ENCODE measurements around the gene SREBF1. TPM values are rescaled to one million over a fixed set of nuclear protein-coding genes. Genes with fewer than 3 reads are reported as not detected.

SREBF1 gene
- total RNA-seq, 2 experiments from 2014 or later = 175 to 176 TPM

- POLR2A ChIA-PET = no interaction called here
- CTCF ChIA-PET = interaction anchor here (1.1 kb wide), 1 partner anchor 61 kb away, joined by 3 read pairs; no protein-coding TSS in a partner anchor
- Mint-ChIP-seq H3K9me3 (no peaks in the 10 kb centered on the region), H3K27me3 (no peaks in the 10 kb centered on the region), H3K4me1 (no peaks in the 10 kb centered on the region), H3K27ac (no peak overlapping the region), H3K36me3 (ENCODE audit: low read depth) (peaks cover 8% of the 10 kb centered on the region), H3K4me3 (no peak overlapping the region)
- DNase-seq = no peak
These were observed 35.1 kb upstream of the SREBF1 start for GRCh38 chr17:17871913-17872312.

- POLR2A ChIA-PET = no interaction called here
These were observed 33.5 kb upstream of the SREBF1 start for GRCh38 chr17:17870247-17870646.

GRCh38 chr17:17868641-17869522 is 32.1 kb upstream of the SREBF1 start:
- H3K27ac Mint-ChIP-seq = no peak overlapping the region
- peaks cover 4% of the 10 kb centered on the region for H3K4me1 Mint-ChIP-seq
- H3K4me3 Mint-ChIP-seq = no peak overlapping the region
- CTCF ChIA-PET = no interaction called here
- H3K27me3 Mint-ChIP-seq = no peaks in the 10 kb centered on the region
- H3K9me3 Mint-ChIP-seq = no peaks in the 10 kb centered on the region
- DNase-seq = no peak
- POLR2A ChIA-PET = no interaction called here
- peaks cover 5% of the 10 kb centered on the region for H3K36me3 Mint-ChIP-seq (ENCODE audit: low read depth)

More at GRCh38 chr17:17870247-17870646, 33.5 kb upstream of the SREBF1 start:
- Mint-ChIP-seq H3K27ac (no peak overlapping the region), H3K4me3 (no peak overlapping the region), H3K36me3 (ENCODE audit: low read depth) (peaks cover 5% of the 10 kb centered on the region), H3K9me3 (no peaks in the 10 kb centered on the region), H3K4me1 (no peaks in the 10 kb centered on the region), H3K27me3 (no peaks in the 10 kb centered on the region)
- DNase-seq = no peak
- CTCF ChIA-PET = interaction anchor here (1.0 to 1.3 kb wide), 3 partner anchors 16 to 141 kb away, joined by 3 to 7 read pairs (median 6); no protein-coding TSS in a partner anchor

- Mint-ChIP-seq H3K4me3 (no peak overlapping the region), H3K9me3 (no peaks in the 10 kb centered on the region), H3K27ac (no peak overlapping the region), H3K36me3 (ENCODE audit: low read depth) (peaks cover 6% of the 10 kb centered on the region), H3K27me3 (no peaks in the 10 kb centered on the region), H3K4me1 (peaks cover 20% of the 10 kb centered on the region)
- CTCF ChIA-PET = interaction anchor here (0.6 to 1.5 kb wide), 3 partner anchors 9 to 185 kb away, joined by 3 read pairs; no protein-coding TSS in a partner anchor
- DNase-seq = no peak
- POLR2A ChIA-PET = interaction anchor here (0.6 kb wide), 1 partner anchor 140 kb away, joined by 4 read pairs; no protein-coding TSS in a partner anchor
These were observed 30.1 kb upstream of the SREBF1 start for GRCh38 chr17:17866897-17867296.

DNA sequence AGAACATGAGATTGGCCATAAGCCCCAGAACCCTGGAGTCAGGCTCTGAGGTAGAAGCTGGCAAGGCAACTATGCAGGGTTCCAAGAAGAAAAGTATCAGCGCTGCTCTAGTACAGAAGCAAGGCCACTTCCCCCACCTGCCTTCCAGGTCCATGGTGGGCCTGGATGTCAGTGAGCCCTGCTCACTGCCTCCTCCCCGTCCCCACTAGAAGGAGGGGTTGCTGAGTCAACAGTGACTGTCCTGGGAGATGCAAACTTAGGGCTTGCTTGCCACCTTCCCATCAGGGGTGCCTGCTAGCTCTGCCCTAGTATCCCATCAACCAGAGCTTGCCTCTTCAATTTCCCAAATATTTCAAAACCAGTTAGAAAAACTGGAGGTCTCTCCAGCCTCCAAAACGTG is 29.6 kb upstream of the SREBF1 start:
- H3K27ac Mint-ChIP-seq = no peak overlapping the region
- no peaks in the 10 kb centered on the region for H3K9me3 Mint-ChIP-seq
- DNase-seq = no peak
- no peaks in the 10 kb centered on the region for H3K27me3 Mint-ChIP-seq
- peaks cover 7% of the 10 kb centered on the region for H3K36me3 Mint-ChIP-seq (ENCODE audit: low read depth)
- POLR2A ChIA-PET = no interaction called here
- CTCF ChIA-PET = interaction anchor here (1.5 kb wide), 1 partner anchor 12 kb away, joined by 3 read pairs; no protein-coding TSS in a partner anchor
- no peak overlapping the region for H3K4me3 Mint-ChIP-seq
- H3K4me1 Mint-ChIP-seq = peaks cover 20% of the 10 kb centered on the region

DNA sequence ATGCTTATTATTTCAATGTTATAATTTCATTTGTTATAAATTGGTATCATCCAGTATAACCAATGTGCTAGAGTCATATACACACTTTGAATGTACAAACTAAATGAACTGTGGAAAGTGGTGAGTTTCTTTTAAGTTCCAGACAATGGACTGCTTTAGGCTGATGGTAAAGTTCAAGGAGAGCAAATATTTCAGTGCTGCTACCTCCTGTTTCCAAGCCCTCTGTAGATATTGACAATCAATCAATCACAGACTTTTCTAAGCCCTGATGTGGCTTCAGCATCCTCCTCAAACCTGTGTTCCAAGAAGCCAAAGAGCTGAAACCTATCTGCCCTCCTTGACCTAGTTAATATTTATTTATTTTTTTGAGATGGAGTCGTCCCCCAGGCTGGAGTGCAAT is 28.2 kb upstream of the SREBF1 start:
- Mint-ChIP-seq H3K27me3 (no peaks in the 10 kb centered on the region), H3K4me1 (peaks cover 27% of the 10 kb centered on the region), H3K9me3 (no peaks in the 10 kb centered on the region), H3K36me3 (ENCODE audit: low read depth) (peaks cover 7% of the 10 kb centered on the region), H3K27ac (no peak overlapping the region), H3K4me3 (no peak overlapping the region)
- POLR2A ChIA-PET = interaction anchor here (0.8 kb wide), 1 partner anchor 344 kb away, joined by 3 read pairs; no protein-coding TSS in a partner anchor
- CTCF ChIA-PET = no interaction called here
- DNase-seq = no peak

DNA sequence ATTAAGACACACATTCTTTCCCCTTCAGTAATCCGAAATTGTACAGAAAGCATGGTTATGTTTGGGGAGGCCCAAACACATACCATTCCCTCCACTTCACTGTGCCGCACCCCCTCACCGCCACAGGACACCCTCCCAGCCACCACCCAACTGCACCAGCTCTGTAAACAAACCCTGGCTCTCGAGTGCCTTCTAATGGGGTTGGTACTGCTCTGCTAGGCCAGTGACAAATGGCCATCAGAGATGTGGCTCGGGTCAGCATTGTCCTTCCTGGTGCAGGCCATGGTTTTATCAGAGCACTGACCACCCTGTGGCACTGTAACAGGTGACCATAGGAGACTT is 24.0 kb upstream of the SREBF1 start:
- Mint-ChIP-seq H3K9me3 (no peaks in the 10 kb centered on the region), H3K27ac (no peak overlapping the region), H3K27me3 (no peaks in the 10 kb centered on the region), H3K36me3 (ENCODE audit: low read depth) (peaks cover 7% of the 10 kb centered on the region), H3K4me1 (peaks cover 43% of the 10 kb centered on the region), H3K4me3 (no peak overlapping the region)
- ChIA-PET CTCF (interaction anchor here (0.6 to 2.6 kb wide), 14 partner anchors 12 to 181 kb away, joined by 3 to 13 read pairs (median 4); no protein-coding TSS in a partner anchor), POLR2A (no interaction called here)
- no peak for DNase-seq

DNA sequence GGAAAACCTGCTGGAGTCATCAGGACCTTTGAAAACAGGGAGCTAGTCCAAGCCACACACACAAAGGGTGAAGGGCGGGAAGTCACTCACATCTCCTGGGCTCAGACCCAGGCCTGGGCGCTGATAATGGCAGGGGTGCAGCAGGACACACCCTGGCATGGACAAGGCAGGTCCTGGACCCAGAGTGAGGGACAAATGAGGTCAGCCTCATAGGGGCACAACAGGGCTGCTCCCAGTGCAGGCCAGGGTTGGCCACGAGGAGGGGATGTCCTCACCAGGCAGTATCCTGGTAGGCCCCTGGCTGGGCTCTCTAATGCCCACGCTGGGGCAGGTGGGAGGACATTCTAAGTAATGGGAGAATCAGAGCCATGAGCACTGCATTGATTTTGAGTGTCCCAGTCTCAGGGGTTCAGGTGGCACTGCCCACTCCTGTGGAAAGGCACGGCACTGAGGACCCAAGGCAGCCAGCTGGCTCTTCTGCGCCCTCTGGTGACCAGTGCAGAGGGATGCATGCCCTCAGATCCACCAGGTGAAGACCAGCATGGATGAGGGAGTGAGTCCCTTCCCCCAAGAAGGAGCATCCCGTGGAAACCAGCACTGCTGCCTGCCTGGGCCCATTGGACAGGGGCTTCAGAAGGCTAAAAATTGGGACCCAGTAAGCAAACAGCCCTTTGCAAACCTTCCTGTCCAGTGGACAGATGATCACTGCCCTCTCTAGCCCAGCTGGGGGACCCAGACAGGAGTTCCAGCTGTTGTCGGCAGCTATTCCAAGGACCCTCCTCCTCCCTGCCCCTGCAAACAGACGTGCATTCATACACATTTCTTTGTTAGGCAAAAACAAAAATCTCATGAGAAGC is 23.4 kb upstream of the SREBF1 start:
- Mint-ChIP-seq H3K4me3 (no peak overlapping the region), H3K4me1 (peaks cover 49% of the 10 kb centered on the region), H3K36me3 (ENCODE audit: low read depth) (peaks cover 7% of the 10 kb centered on the region), H3K27me3 (no peaks in the 10 kb centered on the region), H3K9me3 (no peaks in the 10 kb centered on the region), H3K27ac (no peak overlapping the region)
- CTCF ChIA-PET = interaction anchor here (0.6 to 2.6 kb wide), 17 partner anchors 11 to 1513 kb away, joined by 3 to 13 read pairs (median 4); no protein-coding TSS in a partner anchor
- peak; percentile 78 for DNase-seq
- POLR2A ChIA-PET = no interaction called here

- Mint-ChIP-seq H3K27me3 (no peaks in the 10 kb centered on the region), H3K27ac (no peak overlapping the region), H3K4me3 (no peak overlapping the region), H3K4me1 (peaks cover 53% of the 10 kb centered on the region), H3K36me3 (ENCODE audit: low read depth) (peaks cover 10% of the 10 kb centered on the region), H3K9me3 (no peaks in the 10 kb centered on the region)
- ChIA-PET POLR2A (no interaction called here), CTCF (interaction anchor here (0.6 to 0.9 kb wide), 2 partner anchors 26 to 178 kb away, joined by 3 to 4 read pairs; no protein-coding TSS in a partner anchor)
- DNase-seq = no peak
These were observed 20.7 kb upstream of the SREBF1 start for GRCh38 chr17:17857496-17857895.

DNA sequence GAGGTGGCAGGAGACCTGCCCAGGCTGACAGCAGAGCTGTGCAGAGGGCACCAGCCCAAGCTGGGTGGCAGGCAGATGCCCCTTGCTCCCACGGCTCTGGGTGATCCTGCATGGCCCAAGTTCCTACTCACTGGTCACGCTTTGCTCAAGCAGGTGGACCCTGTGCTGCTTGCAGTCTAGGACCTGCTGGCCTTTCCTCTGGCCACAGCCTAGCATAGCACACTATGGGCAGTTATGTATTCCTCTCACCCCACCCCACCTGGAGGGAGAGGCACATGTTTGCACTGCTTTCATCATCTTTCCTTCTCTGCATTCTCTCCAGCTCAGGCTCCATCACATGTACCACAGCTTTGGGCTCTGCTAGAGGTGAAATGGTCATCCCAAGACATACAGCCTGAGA is 19.6 kb upstream of the SREBF1 start:
- ChIA-PET CTCF (interaction anchor here (0.7 to 3.4 kb wide), 8 partner anchors 16 to 180 kb away, joined by 3 to 11 read pairs (median 4); no protein-coding TSS in a partner anchor), POLR2A (no interaction called here)
- Mint-ChIP-seq H3K4me1 (peaks cover 59% of the 10 kb centered on the region), H3K27ac (no peak overlapping the region), H3K27me3 (no peaks in the 10 kb centered on the region), H3K36me3 (ENCODE audit: low read depth) (peaks cover 14% of the 10 kb centered on the region), H3K9me3 (no peaks in the 10 kb centered on the region), H3K4me3 (no peak overlapping the region)
- DNase-seq = no peak

- Mint-ChIP-seq H3K9me3 (no peaks in the 10 kb centered on the region), H3K4me1 (peaks cover 63% of the 10 kb centered on the region), H3K36me3 (ENCODE audit: low read depth) (peaks cover 14% of the 10 kb centered on the region), H3K27me3 (no peaks in the 10 kb centered on the region), H3K27ac (peak overlapping the region; percentile 33), H3K4me3 (no peak overlapping the region)
- ChIA-PET POLR2A (interaction anchor here (1.0 kb wide), 1 partner anchor 20 kb away, joined by 3 read pairs; no protein-coding TSS in a partner anchor), CTCF (interaction anchor here (0.7 to 3.4 kb wide), 9 partner anchors 15 to 178 kb away, joined by 3 to 11 read pairs (median 4); partner anchors contain the start of gene SREBF1)
- DNase-seq = no peak
These were observed 19.2 kb upstream of the SREBF1 start for GRCh38 chr17:17855976-17856375.

- peak overlapping the region; percentile 28 for H3K27ac Mint-ChIP-seq
- POLR2A ChIA-PET = interaction anchor here (1.1 kb wide), 1 partner anchor 172 kb away, joined by 3 read pairs; no protein-coding TSS in a partner anchor
- H3K4me1 Mint-ChIP-seq = peaks cover 73% of the 10 kb centered on the region
- peak; percentile 14 for DNase-seq
- no peaks in the 10 kb centered on the region for H3K9me3 Mint-ChIP-seq
- H3K27me3 Mint-ChIP-seq = no peaks in the 10 kb centered on the region
- no peak overlapping the region for H3K4me3 Mint-ChIP-seq
- CTCF ChIA-PET = interaction anchor here (0.6 to 3.4 kb wide), 16 partner anchors 9 to 552 kb away, joined by 3 to 15 read pairs (median 3); partner anchors contain the start of gene SREBF1
- peaks cover 21% of the 10 kb centered on the region for H3K36me3 Mint-ChIP-seq (ENCODE audit: low read depth)
These were observed 17.1 kb upstream of the SREBF1 start for GRCh38 chr17:17853811-17854447.

Measured in activated CD4-positive, alpha-beta T cell treated with anti-CD3 and anti-CD28 coated beads, Interleukin-2, amount 10 ng/mL, durations not matched to agents 7 days and 5 days (primary cell).